H9 (cell line): ENCODE measurements around the gene PPM1H. TPM values are rescaled to one million over a fixed set of nuclear protein-coding genes. Genes with fewer than 3 reads are reported as not detected.

Experiments
- DNase-seq: peaks from one replicate; pipeline ENCODE4 v3.0.0-alpha.2; 2017
- H2AFZ ChIP-seq: one replicate; pipeline ENCODE4 v1.6.1; 2013; ENCODE audit warnings: mild to moderate bottlenecking, low read length, control low read depth, moderate library complexity
- H2AK5ac ChIP-seq: 2 replicates; pipeline ENCODE4 v1.6.1; 2013; ENCODE audit warnings: low read length, control low read depth, mixed read lengths; ENCODE audit not compliant: insufficient read length
- H2BK120ac ChIP-seq: one replicate; pipeline ENCODE4 v1.6.1; 2013; ENCODE audit warnings: low read depth, mild to moderate bottlenecking, low read length, control low read depth, inconsistent platforms; ENCODE audit not compliant: poor library complexity, severe bottlenecking
- H2BK12ac ChIP-seq: 2 replicates; pipeline ENCODE4 v1.6.1; 2013; ENCODE audit warnings: low read length, control low read depth, mixed read lengths, low read depth; ENCODE audit not compliant: insufficient read length
- H2BK15ac ChIP-seq: 2 replicates; pipeline ENCODE4 v1.6.1; 2013; ENCODE audit warnings: low read depth, low read length, control low read depth
- H2BK20ac ChIP-seq: one replicate; pipeline ENCODE4 v1.6.1; 2013; ENCODE audit warnings: low read depth, mild to moderate bottlenecking, low read length, control low read depth, inconsistent platforms; ENCODE audit not compliant: poor library complexity, severe bottlenecking
- H2BK5ac ChIP-seq: 2 replicates; pipeline ENCODE4 v1.6.1; 2013; ENCODE audit warnings: low read length, control low read depth, mixed read lengths; ENCODE audit not compliant: insufficient read length
- H3K14ac ChIP-seq: 2 replicates; pipeline ENCODE4 v1.6.1; 2013; ENCODE audit warnings: low read length, control low read depth; ENCODE audit not compliant: insufficient read depth
- H3K18ac ChIP-seq: 2 replicates; pipeline ENCODE4 v1.6.1; 2013; ENCODE audit warnings: low read depth, mild to moderate bottlenecking, mixed read lengths, low read length, control low read depth; ENCODE audit not compliant: insufficient read length
- H3K23ac ChIP-seq: 2 replicates; pipeline ENCODE4 v1.6.1; 2013; ENCODE audit warnings: low read length, control low read depth, mixed read lengths, low read depth; ENCODE audit not compliant: insufficient read length
- H3K23me2 ChIP-seq: 2 replicates; pipeline ENCODE4 v1.6.1; 2013; ENCODE audit warnings: low read depth, mild to moderate bottlenecking, mixed read lengths, low read length, control low read depth; ENCODE audit not compliant: insufficient read length, poor library complexity, severe bottlenecking
- H3K27ac ChIP-seq: 2 replicates; pipeline ENCODE4 v1.5.1; 2013; ENCODE audit warnings: low read length, control low read depth, mixed read lengths, low read depth; ENCODE audit not compliant: insufficient read length
- H3K27me3 ChIP-seq: 2 replicates; pipeline ENCODE4 v1.6.1; 2013; ENCODE audit warnings: low read length, control low read depth, inconsistent platforms; ENCODE audit not compliant: insufficient read depth
- H3K4ac ChIP-seq: 2 replicates; pipeline ENCODE4 v1.6.1; 2013; ENCODE audit warnings: low read depth, mild to moderate bottlenecking, control low read depth, inconsistent platforms, low read length, moderate library complexity
- H3K4me1 ChIP-seq: 2 replicates; pipeline ENCODE4 v1.6.1; 2013; ENCODE audit warnings: low read length, control low read depth, inconsistent platforms; ENCODE audit not compliant: insufficient read depth
- H3K4me2 ChIP-seq: 2 replicates; pipeline ENCODE4 v1.6.1; 2013; ENCODE audit warnings: low read length, control low read depth, mixed read lengths; ENCODE audit not compliant: insufficient read length, insufficient read depth
- H3K56ac ChIP-seq: 2 replicates; pipeline ENCODE4 v1.6.1; 2013; ENCODE audit warnings: low read depth, mild to moderate bottlenecking, mixed read lengths, low read length, control low read depth; ENCODE audit not compliant: insufficient read length
- H3K79me1 ChIP-seq: 2 replicates; pipeline ENCODE4 v1.6.1; 2013; ENCODE audit warnings: low read depth, mild to moderate bottlenecking, moderate library complexity, low read length, control low read depth, inconsistent platforms; ENCODE audit not compliant: insufficient read depth, poor library complexity, severe bottlenecking
- H3K79me2 ChIP-seq: 2 replicates; pipeline ENCODE4 v1.6.1; 2013; ENCODE audit warnings: low read length, control low read depth, inconsistent platforms; ENCODE audit not compliant: insufficient read depth
- H3K9ac ChIP-seq: 2 replicates; pipeline ENCODE4 v1.6.1; 2013; ENCODE audit warnings: low read length, control low read depth, mixed read lengths; ENCODE audit not compliant: insufficient read length; ENCODE audit errors: extremely low read depth
- H3K9me3 ChIP-seq: one replicate; pipeline ENCODE4 v1.6.1; 2013; ENCODE audit warnings: low read depth, low read length, inconsistent platforms; ENCODE audit not compliant: control insufficient read depth
- H3T11ph ChIP-seq: one replicate; pipeline ENCODE4 v1.6.1; 2013; ENCODE audit warnings: mild to moderate bottlenecking, low read length, control low read depth, inconsistent platforms
- H4K20me1 ChIP-seq: one replicate; pipeline ENCODE4 v1.6.1; 2013; ENCODE audit not compliant: control insufficient read depth, insufficient read length, insufficient read depth
- H4K5ac ChIP-seq: 2 replicates; pipeline ENCODE4 v1.6.1; 2013; ENCODE audit warnings: low read depth, mild to moderate bottlenecking, mixed read lengths, low read length, control low read depth; ENCODE audit not compliant: insufficient read length
- H4K8ac ChIP-seq: replicated peaks from 2 replicates; pipeline ENCODE4 v1.6.1; 2013; ENCODE audit warnings: low read length, control low read depth, mixed read lengths, low read depth; ENCODE audit not compliant: insufficient read length
- H4K91ac ChIP-seq: 2 replicates; pipeline ENCODE4 v1.6.1; 2013; ENCODE audit warnings: low read depth, mild to moderate bottlenecking, moderate library complexity, mixed read lengths, low read length, control low read depth; ENCODE audit not compliant: insufficient read length
- H3K27ac Mint-ChIP-seq, 3 experiments: 2 replicates in 2 of 3; 3 replicates in 1 of 3; pipeline ENCODE4 v1.8.0; 2020 to 2021; ENCODE audit warnings: mixed read lengths in 3 of 3, mild to moderate bottlenecking in 1 of 3, moderate library complexity in 1 of 3
- H3K27me3 Mint-ChIP-seq: 2 replicates; pipeline ENCODE4 v1.8.0; 2021; ENCODE audit warnings: low read depth, mild to moderate bottlenecking, moderate library complexity, mixed read lengths
- H3K36me3 Mint-ChIP-seq, 3 experiments: 2 replicates in 2 of 3; 3 replicates in 1 of 3; pipeline ENCODE4 v1.8.0; 2020 to 2021; ENCODE audit warnings: low read depth in 3 of 3, mixed read lengths in 3 of 3; ENCODE audit not compliant: insufficient read depth in 1 of 3
- H3K4me1 Mint-ChIP-seq, 2 experiments: 2 replicates each; pipeline ENCODE4 v1.8.0; 2020; ENCODE audit warnings: mixed read lengths in 2 of 2
- H3K4me3 Mint-ChIP-seq, 2 experiments: 2 replicates in 1 of 2; 3 replicates in 1 of 2; pipeline ENCODE4 v1.8.0; 2020 to 2021; ENCODE audit warnings: mild to moderate bottlenecking in 2 of 2, mixed read lengths in 2 of 2, moderate library complexity in 1 of 2
- H3K9me3 Mint-ChIP-seq, 2 experiments: 2 replicates in 1 of 2; 3 replicates in 1 of 2; pipeline ENCODE4 v1.8.0; 2020; ENCODE audit warnings: mild to moderate bottlenecking in 2 of 2, mixed read lengths in 2 of 2, moderate library complexity in 1 of 2
- WGBS: extraction: QIAGEN DNeasy Blood & Tissue Kit; methylation state at CpG from one replicate; pipeline ENCODE4 v1.1.7; 2013; ENCODE audit warnings: missing lambda C conversion rate, low lambda C conversion rate, mixed read lengths; ENCODE audit not compliant: insufficient read length; ENCODE audit errors: extremely low coverage; 5-methylcytosine and 5-hydroxymethylcytosine counted together
- total RNA-seq: library from RNA; stranded (reverse); gene quantifications from 2 replicates; pipeline ENCODE4 v1.2.1, GENCODE V29; 2021
- TF ChIP-seq, protein P1 (sequence below): fragments of 200-600 bp; sonication (generic); conservative IDR thresholded peaks from 3 replicates; pipeline ENCODE4 v1.8.0; 2021; ENCODE audit warnings: antibody characterized with exemption, mild to moderate bottlenecking

PPM1H gene
- total RNA-seq, 1 experiment from 2014 or later, result 22.1 TPM

DNA sequence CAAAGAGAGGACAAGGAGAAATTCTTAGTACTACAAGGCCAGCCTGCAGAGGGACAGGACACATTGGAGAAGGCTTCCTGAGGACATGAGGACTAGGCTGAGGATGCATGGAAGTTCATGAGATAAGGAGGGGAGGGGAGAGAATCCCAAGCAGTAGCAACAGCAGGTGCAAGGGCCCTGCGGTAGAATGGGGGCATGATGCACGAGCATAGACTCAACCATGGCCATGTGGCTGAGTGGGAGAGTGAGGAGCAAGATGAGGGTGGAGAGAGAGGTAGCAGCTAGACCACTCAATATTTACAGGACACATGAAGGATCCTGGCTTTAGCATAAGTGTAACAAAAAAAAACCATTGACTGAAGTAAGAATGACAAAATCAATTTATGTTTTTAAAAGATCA lies 128.1 kb downstream of the PPM1H start:
- no peak overlapping the region for H3K4ac ChIP-seq
- DNase-seq, result no peak
- Mint-ChIP-seq H3K36me3 (peaks cover 0 to 5% (median 2%) of the 10 kb centered on the region in 3 experiments; a peak in 3 of 7 replicates), H3K4me1 (no peaks in the 10 kb centered on the region), H3K27me3 (no peaks in the 10 kb centered on the region; the same call in 1 of the 2 replicates), H3K4me3 (no peak overlapping the region), H3K27ac (no peak overlapping the region), H3K9me3 (no peaks in the 10 kb centered on the region)
- no peaks in the 10 kb centered on the region for H3K27me3 ChIP-seq
- no peak overlapping the region for H3T11ph ChIP-seq
- H4K91ac ChIP-seq, result no peak overlapping the region
- H3K79me2 ChIP-seq, result no peaks in the 10 kb centered on the region
- H2BK15ac ChIP-seq, result no peak overlapping the region
- H2AK5ac ChIP-seq, result no peak overlapping the region
- H3K9ac ChIP-seq, result no peak overlapping the region
- H2BK12ac ChIP-seq, result no peak overlapping the region
- no peak overlapping the region for H3K4me2 ChIP-seq
- H2BK5ac ChIP-seq, result no peak overlapping the region
- H4K20me1 ChIP-seq, result no peaks in the 10 kb centered on the region
- no peak overlapping the region for H4K5ac ChIP-seq
- no peak overlapping the region for H2BK20ac ChIP-seq
- no peak overlapping the region for H3K27ac ChIP-seq
- H3K4me1 ChIP-seq, result no peaks in the 10 kb centered on the region
- TF ChIP-seq, protein P1, sequence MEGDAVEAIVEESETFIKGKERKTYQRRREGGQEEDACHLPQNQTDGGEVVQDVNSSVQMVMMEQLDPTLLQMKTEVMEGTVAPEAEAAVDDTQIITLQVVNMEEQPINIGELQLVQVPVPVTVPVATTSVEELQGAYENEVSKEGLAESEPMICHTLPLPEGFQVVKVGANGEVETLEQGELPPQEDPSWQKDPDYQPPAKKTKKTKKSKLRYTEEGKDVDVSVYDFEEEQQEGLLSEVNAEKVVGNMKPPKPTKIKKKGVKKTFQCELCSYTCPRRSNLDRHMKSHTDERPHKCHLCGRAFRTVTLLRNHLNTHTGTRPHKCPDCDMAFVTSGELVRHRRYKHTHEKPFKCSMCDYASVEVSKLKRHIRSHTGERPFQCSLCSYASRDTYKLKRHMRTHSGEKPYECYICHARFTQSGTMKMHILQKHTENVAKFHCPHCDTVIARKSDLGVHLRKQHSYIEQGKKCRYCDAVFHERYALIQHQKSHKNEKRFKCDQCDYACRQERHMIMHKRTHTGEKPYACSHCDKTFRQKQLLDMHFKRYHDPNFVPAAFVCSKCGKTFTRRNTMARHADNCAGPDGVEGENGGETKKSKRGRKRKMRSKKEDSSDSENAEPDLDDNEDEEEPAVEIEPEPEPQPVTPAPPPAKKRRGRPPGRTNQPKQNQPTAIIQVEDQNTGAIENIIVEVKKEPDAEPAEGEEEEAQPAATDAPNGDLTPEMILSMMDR, result no peak
- H3K23ac ChIP-seq, result no peak overlapping the region
- H3K9me3 ChIP-seq, result no peaks in the 10 kb centered on the region
- no peak overlapping the region for H2BK120ac ChIP-seq
- H3K79me1 ChIP-seq, result no peaks in the 10 kb centered on the region
- H4K8ac ChIP-seq, result no peak overlapping the region
- H3K56ac ChIP-seq, result no peak overlapping the region
- no peak overlapping the region; the same call in 1 of the 2 replicates for H3K14ac ChIP-seq
- no peaks in the 10 kb centered on the region for H3K23me2 ChIP-seq
- WGBS, result no CpG with 5 or more reads among the region's 2 CpGs
- H2AFZ ChIP-seq, result no peak overlapping the region
- H3K18ac ChIP-seq, result no peak overlapping the region
